GM21786 (cell line): ENCODE data around the gene UBAC2.
"Not testable (repeated sequence)": the region's sequence is repeated elsewhere in the genome, so short reads cannot be mapped to it uniquely, and the experiment has no call there.

ENCODE experiments used
- ATAC-seq: cut with Tn5 transposase; IDR thresholded peaks from one replicate; pipeline ENCODE4 v1.9.1; 2021; ENCODE audit not compliant: unreplicated experiment

The UBAC2 gene

DNA sequence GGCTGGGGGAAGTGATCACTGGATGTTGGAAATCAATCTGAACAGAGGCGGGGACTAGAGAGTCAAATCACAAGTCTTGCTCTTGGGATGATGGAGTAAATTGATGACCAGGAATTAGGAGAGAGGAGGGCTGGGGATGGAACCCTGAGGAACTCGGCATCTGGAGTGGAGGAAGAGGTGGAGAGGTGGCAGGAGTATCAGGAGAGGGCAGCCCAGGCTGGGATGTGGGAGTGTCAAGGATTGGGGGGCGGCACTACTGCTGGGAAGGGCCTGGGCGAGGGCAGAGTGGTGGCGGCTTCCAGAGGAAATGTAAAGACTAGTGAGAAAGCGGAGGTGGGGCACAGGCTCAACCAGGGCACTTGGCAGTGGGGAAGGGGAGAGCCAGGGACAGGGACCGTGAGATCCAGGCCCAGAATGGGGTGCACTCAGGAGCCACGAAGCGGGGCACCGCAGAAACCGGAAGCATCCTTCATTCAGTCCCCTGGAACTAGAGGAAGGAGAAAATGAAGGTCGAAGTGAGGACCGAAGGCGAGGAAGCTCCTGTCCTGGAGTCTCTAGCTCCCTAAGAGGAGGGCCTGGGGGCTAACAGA, 187.8 kb downstream of the UBAC2 start:
- no peak for ATAC-seq

GRCh38 chr13:99389094-99389493, 188.4 kb downstream of the UBAC2 start:
- not testable (repeated sequence) for ATAC-seq

DNA sequence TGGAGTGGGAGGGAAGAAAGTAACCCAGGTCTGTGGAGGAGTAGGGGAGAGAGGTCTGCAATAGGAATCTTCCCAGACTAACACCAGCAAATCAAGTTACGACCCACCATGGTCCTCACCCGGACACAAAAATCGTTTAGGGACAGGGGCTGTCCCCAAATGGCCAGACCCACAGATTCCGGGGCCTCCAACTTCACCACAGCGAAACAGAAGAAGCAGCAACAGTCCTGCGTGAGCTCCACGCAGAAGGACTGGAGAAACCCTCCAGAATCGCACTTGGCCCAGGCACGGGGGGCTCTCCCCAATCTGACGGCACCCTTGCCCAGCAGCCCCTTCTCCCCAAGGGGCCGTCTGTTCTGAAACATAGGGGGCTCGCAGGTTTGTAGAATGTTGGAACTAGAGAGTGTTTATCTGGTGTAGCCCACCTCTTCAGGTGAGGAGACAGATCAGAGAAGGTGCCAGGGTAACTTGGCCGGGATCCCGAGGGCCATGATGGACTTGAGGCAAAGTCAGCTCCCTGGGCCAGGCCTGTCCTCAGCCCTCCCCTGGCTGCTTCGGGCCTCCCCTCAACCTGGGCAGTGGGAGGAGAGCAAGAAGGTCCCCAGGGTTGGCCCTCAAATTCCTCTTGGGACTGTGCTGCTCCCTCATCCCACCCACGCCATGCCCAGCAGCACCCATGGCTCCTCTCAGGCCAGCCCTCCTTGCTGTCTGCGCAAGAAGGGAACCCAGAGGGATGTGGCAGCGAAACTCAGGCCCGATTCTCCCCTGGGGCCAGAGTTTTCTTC, 189.1 kb downstream of the UBAC2 start:
- no peak for ATAC-seq

- no peak for ATAC-seq
Observed at GRCh38 chr13:99390601-99391000, 189.9 kb downstream of the UBAC2 start.

DNA sequence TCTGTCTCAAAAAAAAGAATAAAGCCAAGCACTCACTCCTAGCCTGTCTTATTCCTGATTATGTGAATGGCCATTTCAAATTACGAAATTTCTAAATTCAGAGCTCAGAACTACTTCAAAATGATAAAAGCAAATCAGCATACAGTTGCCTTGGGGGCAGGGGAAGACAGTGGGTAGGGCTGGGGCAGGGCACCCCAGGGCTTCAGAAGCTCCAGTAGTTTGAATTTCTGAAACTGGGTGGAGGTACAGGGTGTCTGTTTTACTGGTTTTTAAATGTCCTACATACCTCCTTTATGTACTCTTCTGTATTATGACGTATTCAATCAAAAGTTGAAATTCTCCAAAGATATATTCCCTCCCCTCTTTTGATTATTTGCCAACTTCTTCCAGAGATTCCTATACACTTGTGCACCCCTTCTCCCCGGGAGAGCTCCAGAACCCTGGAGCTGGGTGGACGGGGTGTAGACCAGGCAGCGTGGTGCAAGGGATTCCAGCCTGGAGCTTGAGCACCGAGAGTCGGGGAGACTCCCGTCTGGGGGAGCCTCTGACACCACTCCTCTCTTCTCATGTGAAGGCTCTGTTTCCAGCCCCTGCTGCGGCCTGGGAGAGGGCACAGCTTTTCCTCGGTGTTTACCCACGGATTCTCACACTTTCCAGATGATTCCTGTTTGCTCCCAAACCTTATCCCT, 191.3 kb downstream of the UBAC2 start:
- ATAC-seq: no peak

GRCh38 chr13:99392470-99393135, 191.9 kb downstream of the UBAC2 start:
- ATAC-seq: no peak

- ATAC-seq: not testable (repeated sequence)
Observed at GRCh38 chr13:99393391-99393790, 192.7 kb downstream of the UBAC2 start.

- ATAC-seq: no peak
Observed at GRCh38 chr13:99393791-99394735, 193.4 kb downstream of the UBAC2 start.

DNA sequence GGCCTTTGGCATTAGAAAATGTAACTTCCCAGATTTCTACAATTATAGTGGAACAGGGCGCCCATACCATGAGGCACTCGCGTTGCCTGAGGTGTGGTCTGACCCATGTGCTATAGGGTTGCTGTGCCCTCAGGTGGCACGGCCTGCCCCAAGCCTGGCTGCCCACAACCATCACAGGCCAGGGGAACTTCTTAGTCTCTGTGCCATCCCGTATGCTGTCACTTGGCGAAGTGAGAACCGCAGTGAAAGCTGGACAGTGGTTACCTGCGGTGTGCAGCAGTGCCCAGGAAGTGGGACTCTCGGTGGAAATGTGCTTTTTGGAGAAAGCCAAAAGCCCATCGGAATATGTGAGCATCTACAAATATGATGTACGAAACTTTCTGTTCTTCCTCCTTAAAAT, 194.8 kb downstream of the UBAC2 start:
- ATAC-seq: no peak

GRCh38 chr13:99396446-99396845, 195.8 kb downstream of the UBAC2 start:
- no peak for ATAC-seq

- no peak for ATAC-seq
Observed at GRCh38 chr13:99398071-99398470, 197.4 kb downstream of the UBAC2 start.

DNA sequence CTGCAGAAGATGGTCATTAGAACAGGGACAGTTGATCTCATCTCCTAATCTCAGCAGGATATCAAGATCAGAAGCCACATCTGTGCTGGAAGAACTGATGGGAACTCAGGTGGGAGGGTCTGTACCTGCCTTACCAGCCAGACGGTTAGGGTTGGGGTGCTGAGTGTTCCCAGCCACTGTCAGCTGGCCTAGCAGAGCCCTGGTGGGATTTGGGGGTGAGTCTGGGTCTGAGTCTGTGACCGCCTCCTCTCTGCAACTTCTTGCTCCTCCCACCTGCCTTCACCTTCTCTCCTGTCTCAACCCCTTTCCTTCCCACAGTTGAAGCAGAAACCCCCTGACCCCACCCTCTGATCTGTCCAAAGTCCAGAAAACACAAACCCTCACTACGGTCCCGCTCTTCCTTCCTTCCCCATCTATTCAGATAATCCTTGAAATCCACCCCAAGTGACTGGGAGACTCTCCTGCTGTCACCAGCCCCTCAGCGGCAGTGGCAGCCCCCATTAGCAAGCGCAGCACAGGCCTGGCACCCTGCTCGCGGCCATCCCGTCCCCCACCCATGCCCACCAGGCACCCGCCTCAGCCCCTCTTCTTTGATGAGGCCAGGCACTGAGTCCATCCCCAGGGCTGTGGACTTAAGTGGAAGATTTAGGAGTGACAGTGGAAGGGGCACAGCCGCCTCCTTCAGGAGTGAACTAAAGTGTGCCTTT, 198.4 kb downstream of the UBAC2 start:
- no peak for ATAC-seq

DNA sequence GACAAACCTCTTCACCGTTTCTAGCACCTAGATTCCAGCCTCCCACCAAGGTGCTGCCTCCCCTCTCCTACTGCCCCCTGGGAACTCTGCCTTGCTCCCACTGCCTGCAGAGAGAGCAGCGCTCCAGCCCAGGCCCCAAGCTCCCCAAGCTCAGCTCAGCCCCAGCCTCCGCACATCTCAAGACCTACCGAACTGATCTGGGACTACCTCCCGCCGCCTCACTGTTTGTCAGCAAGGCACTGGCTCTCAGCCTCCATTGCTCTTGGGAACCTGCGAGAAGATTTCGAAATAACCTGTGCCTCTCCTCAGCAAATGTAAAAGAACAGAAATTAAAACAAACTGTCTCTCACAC, 198.9 kb downstream of the UBAC2 start:
- no peak for ATAC-seq

DNA sequence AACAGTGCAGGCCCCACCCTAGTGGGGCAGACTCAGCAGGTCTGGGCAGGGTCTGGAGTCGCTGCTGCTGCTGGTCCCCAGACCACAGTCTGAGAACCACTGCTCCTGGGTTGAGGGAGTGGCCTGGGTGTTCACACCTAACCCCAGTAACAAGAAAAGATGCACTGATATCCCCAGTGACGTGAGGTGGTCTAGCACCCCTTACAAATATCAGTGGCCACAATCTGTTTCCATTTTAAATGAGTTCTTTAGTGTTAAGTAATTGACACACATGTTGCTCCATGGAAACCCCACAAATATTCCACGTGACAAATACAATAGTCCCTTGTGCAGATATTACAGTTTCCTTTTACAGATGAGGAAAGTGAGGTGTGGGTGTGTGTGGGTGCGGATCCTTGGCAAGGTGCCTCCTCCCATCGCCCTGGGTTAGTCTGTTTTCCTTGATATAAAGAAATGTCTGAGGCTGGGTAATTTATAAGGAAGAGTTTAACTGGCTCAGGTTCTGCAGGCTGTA, 202.9 kb downstream of the UBAC2 start:
- no peak for ATAC-seq

DNA sequence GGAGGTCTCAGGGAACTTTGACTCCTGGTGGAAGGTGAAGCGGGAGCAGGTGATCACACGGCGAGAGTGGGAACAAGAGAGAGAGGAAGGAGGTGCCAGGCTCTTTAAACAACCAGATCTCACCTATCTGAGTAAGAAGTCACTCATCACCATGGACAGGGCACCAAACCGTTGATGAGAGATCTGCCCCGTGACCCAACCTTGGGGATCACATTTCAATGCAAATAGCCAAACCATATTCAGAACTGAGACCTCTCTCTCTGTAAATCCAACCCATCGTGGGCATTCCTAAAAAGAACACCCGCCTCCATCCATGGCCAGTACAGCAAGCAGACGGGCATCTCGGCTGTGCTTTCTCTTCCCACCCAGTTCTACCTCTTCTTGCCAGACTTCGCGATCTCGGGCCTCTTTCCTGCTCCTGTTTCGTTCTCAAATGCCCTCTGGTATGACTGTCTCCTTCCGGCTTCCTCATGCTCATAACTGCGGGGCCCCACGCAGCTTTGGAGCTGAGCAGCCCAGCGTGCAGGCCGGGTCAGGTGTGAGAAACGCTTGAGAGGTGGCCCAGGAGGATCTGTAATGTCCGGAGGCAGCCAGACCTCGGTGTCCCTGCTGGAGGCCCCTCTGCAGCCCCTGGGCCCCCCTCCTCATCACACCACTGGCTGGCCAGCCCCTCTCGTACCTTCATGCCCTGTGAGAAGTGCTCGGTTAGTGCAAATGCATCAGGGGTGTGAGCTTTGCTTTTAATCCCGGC, 203.5 kb downstream of the UBAC2 start:
- no peak for ATAC-seq

- ATAC-seq: no peak
Observed at GRCh38 chr13:99405966-99406365, 205.3 kb downstream of the UBAC2 start.

DNA sequence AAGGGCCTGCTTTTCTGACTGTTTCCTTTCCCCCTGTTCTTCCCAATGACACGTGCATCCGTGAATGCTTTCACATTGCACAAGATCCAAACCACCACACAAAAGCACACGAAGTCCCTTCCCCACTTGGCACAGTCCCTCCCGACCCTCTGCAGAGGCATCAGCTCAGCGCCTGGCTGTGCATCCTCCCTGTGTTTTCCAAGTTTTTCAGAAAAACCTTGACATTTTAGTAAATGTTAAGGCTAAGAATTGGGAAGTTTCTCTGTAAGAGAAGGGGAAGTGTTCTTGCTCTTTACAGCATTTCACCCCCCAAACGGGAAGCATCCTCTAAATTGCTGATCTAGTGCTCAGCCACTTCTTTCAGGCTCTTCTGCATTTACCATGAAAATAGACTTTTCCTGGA, 206.1 kb downstream of the UBAC2 start:
- no peak for ATAC-seq

- ATAC-seq: no peak
Observed at GRCh38 chr13:99407906-99408702, 207.4 kb downstream of the UBAC2 start.
